Effector CD4-positive, alpha-beta T cell (primary cell): ENCODE results near the gene DOK4.
"Not testable (repeated sequence)": the region's sequence is repeated elsewhere in the genome, so short reads cannot be mapped to it uniquely, and the experiment has no call there.

Experiments
- DNase-seq: peaks from one replicate; pipeline ENCODE4 v3.0.0-alpha.2; 2020

Gene DOK4

GRCh38 chr16:57500578-57501111, 14.4 kb upstream of the DOK4 start:
- DNase-seq, result no peak

- not testable (repeated sequence) for DNase-seq
These were observed 13.6 kb upstream of the DOK4 start for GRCh38 chr16:57499941-57500340.

- DNase-seq, result no peak
These were observed 11.7 kb upstream of the DOK4 start for GRCh38 chr16:57498031-57498430.

- DNase-seq, result no peak
These were observed 10.8 kb upstream of the DOK4 start for GRCh38 chr16:57497121-57497520.

- DNase-seq, result no peak
These were observed 7.5 kb upstream of the DOK4 start for GRCh38 chr16:57493767-57494166.

- no peak for DNase-seq
These were observed 2.9 kb upstream of the DOK4 start for GRCh38 chr16:57489229-57489628.

GRCh38 chr16:57486858-57487834, 853 bp upstream of the DOK4 start:
- no peak for DNase-seq

- DNase-seq, result no peak
These were observed 990 bp downstream of the DOK4 start for GRCh38 chr16:57485091-57485915.

- no peak for DNase-seq
These were observed 1.7 kb downstream of the DOK4 start for GRCh38 chr16:57484515-57485005.

- DNase-seq, result no peak
These were observed 2.4 kb downstream of the DOK4 start for GRCh38 chr16:57483725-57484514.

- DNase-seq, result no peak
These were observed 3.3 kb downstream of the DOK4 start for GRCh38 chr16:57482845-57483545.

- no peak for DNase-seq
These were observed 4.9 kb downstream of the DOK4 start for GRCh38 chr16:57481421-57481820.

GRCh38 chr16:57480754-57481230, 5.5 kb downstream of the DOK4 start:
- no peak for DNase-seq

GRCh38 chr16:57479976-57480753, 6.1 kb downstream of the DOK4 start:
- DNase-seq, result no peak

- DNase-seq, result no peak
These were observed 6.9 kb downstream of the DOK4 start for GRCh38 chr16:57479205-57479975.

GRCh38 chr16:57478396-57479204, 7.7 kb downstream of the DOK4 start:
- DNase-seq, result no peak

GRCh38 chr16:57477531-57478202, 8.6 kb downstream of the DOK4 start:
- no peak for DNase-seq
